Subcutaneous abdominal adipose tissue (tissue), 5 donors: ENCODE results near the gene FXR1.
A peak's percentile ranks its signal among the peaks of the same experiment; 100 is the strongest.

ENCODE experiments used
- H3K27ac ChIP-seq: one replicate; pipeline ENCODE4 v1.7.0; 2013; ENCODE audit warnings: low read depth, mild to moderate bottlenecking, inconsistent platforms, low read length, moderate library complexity
- H3K27me3 ChIP-seq, 5 donors: one replicate each; pipeline ENCODE4 v1.7.0; 2013; ENCODE audit warnings: low read length in 5 of 5, inconsistent platforms in 1 of 5; ENCODE audit not compliant: control insufficient read depth in 5 of 5, insufficient read depth in 4 of 5
- H3K36me3 ChIP-seq, 5 donors: one replicate each; pipeline ENCODE4 v1.7.0; 2013; ENCODE audit warnings: low read length in 5 of 5; ENCODE audit not compliant: control insufficient read depth in 5 of 5, insufficient read depth in 5 of 5
- H3K4me1 ChIP-seq, 5 donors: one replicate each; pipeline ENCODE4 v1.7.0; 2013; ENCODE audit warnings: low read length in 5 of 5, mild to moderate bottlenecking in 3 of 5, moderate library complexity in 1 of 5; ENCODE audit not compliant: control insufficient read depth in 5 of 5, insufficient read depth in 5 of 5
- H3K4me3 ChIP-seq, 5 donors: one replicate each; pipeline ENCODE4 v1.7.0; 2013; ENCODE audit warnings: low read length in 5 of 5, low read depth in 1 of 5
- H3K9ac ChIP-seq, 5 donors: one replicate each; pipeline ENCODE4 v1.7.0; 2013; ENCODE audit warnings: low read length in 5 of 5, mild to moderate bottlenecking in 4 of 5, moderate library complexity in 3 of 5
- H3K9me3 ChIP-seq, 5 donors: one replicate each; pipeline ENCODE4 v1.7.0; 2013; ENCODE audit warnings: low read length in 5 of 5; ENCODE audit not compliant: control insufficient read depth in 5 of 5
- donor health status: healthy.
- donor health status: healthy.
- donor health status: healthy.
- donor health status: healthy.
- donor health status: healthy.

The FXR1 gene

DNA sequence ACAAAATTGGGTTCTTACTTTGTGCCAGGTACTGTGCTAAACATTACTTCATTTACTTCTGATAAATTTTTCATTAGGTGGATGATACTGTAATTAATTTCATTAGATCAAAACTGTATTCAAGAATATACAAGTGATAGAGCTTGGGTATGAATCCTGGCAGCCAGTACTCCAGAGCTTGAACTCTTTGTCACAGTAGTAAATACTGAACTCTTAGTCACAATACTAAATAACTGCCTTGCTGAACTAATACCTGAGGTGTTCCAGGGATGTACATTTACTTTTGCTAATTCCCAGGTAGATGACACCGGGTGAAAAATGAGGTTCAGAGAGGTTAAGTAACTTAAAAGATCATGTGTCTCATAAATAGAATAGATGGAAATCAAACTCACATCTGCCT lies 20.3 kb downstream of the FXR1 start:
- peaks cover 0 to 4% (median 0%) of the 10 kb centered on the region in 5 donors for H3K4me1 ChIP-seq
- H3K4me3 ChIP-seq = no peak overlapping the region
- H3K9me3 ChIP-seq = no peaks in the 10 kb centered on the region
- no peak overlapping the region for H3K27ac ChIP-seq
- H3K36me3 ChIP-seq = peaks cover 3 to 16% (median 6%) of the 10 kb centered on the region in 5 donors
- no peak overlapping the region for H3K9ac ChIP-seq
- no peaks in the 10 kb centered on the region for H3K27me3 ChIP-seq

DNA sequence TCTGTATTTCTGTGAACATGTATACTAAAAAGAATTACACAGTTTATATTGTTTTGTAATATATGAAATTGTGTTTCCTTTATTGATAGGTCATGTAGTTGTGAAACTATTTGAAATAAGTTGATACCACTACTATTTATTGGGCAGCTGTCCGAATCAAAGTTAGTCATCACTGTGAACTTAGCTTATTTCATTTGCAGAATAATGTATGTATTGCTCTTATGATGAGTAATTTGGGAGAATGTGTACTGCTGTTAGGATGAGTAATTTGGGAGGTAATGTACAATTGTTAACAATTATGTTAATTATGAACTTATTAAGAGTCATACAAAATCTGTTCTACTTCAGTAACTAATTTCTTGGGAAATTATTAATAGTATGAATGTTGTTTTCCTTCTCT lies 22.2 kb downstream of the FXR1 start:
- no peak overlapping the region for H3K9ac ChIP-seq
- H3K4me1 ChIP-seq = peaks cover 0 to 4% (median 0%) of the 10 kb centered on the region in 5 donors
- H3K27ac ChIP-seq = no peak overlapping the region
- peaks cover 6 to 22% (median 9%) of the 10 kb centered on the region in 5 donors for H3K36me3 ChIP-seq
- no peaks in the 10 kb centered on the region for H3K9me3 ChIP-seq
- H3K27me3 ChIP-seq = no peaks in the 10 kb centered on the region
- no peak overlapping the region for H3K4me3 ChIP-seq

DNA sequence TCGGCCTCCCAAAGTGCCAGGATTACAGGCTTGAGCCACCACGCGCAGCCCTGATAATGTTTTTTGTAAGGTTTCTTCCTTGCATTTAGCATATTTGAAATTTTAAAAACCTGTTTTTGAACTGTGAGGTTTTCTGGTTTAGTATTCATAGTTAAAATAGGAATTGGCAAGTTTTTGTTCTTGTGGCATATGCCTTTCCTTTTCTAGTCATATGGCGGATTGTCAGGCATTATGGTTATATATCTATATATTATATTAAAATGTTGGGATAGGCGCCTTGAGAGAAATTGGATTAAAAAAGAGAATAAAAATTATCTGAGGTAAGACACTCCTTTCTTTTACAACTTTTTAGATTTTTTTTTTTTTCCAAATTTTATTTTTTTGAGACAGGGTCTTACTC lies 28.4 kb downstream of the FXR1 start:
- Histone ChIP-seq H3K4me1 (no peaks in the 10 kb centered on the region), H3K4me3 (no peak overlapping the region), H3K9me3 (no peaks in the 10 kb centered on the region), H3K27ac (no peak overlapping the region), H3K27me3 (no peaks in the 10 kb centered on the region), H3K9ac (no peak overlapping the region), H3K36me3 (peaks cover 7 to 42% (median 18%) of the 10 kb centered on the region in 5 donors)

DNA sequence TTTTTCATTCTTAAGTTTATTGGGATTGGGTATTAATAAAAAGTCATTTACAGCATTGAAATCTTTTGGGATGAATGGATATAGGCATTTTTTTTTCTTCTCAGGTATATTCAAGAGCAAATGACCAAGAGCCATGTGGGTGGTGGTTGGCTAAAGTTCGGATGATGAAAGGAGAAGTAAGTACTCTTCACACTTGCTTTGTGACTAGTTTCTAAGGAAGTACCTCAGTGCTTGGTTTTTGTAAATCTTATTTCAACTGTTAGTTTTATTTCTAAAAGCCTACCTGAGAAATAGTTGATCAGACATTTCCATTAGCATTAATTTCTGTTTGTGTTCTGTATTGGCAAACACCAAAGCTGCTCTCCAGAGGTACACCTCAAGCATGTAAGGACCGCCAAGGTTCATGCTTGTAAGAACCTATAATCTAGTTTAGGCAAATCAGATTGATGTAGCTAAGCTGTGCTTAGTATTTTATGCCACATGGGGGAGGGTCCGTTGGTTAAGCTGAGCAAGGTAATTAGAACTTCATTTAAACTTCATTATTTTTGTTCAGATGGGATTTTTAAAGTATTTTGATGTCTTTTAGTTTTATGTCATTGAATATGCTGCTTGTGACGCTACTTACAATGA lies 35.4 kb downstream of the FXR1 start:
- no peak overlapping the region for H3K4me3 ChIP-seq
- no peak overlapping the region for H3K9ac ChIP-seq
- H3K36me3 ChIP-seq = peaks cover 36 to 62% (median 40%) of the 10 kb centered on the region in 5 donors
- no peaks in the 10 kb centered on the region for H3K4me1 ChIP-seq
- H3K9me3 ChIP-seq = no peaks in the 10 kb centered on the region
- no peak overlapping the region for H3K27ac ChIP-seq
- no peaks in the 10 kb centered on the region for H3K27me3 ChIP-seq

DNA sequence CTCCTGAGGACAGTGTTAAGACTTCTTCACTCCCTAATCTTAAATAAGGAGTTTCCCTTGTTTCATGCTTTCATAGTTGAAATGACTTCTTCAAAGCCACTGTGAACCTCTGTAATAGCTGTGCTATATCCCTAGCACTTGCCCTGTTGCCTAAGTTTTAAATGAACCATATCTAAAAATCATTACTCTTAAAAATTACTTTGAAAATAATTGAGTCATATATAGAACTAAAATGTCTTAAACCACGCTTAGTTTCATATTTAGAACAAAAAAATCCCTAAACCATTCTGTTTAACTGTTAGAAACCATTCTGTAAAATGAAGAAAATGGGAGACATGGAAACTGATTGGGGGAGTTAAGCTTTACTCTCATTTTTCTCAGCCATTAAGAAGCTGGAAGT lies 47.2 kb downstream of the FXR1 start:
- no peak overlapping the region for H3K4me3 ChIP-seq
- H3K9ac ChIP-seq = peak overlapping the region in 1 of 5 donors; percentile 56
- no peaks in the 10 kb centered on the region for H3K27me3 ChIP-seq
- no peaks in the 10 kb centered on the region for H3K4me1 ChIP-seq
- H3K9me3 ChIP-seq = no peaks in the 10 kb centered on the region
- no peak overlapping the region for H3K27ac ChIP-seq
- peaks cover 56 to 74% (median 63%) of the 10 kb centered on the region in 5 donors for H3K36me3 ChIP-seq

DNA sequence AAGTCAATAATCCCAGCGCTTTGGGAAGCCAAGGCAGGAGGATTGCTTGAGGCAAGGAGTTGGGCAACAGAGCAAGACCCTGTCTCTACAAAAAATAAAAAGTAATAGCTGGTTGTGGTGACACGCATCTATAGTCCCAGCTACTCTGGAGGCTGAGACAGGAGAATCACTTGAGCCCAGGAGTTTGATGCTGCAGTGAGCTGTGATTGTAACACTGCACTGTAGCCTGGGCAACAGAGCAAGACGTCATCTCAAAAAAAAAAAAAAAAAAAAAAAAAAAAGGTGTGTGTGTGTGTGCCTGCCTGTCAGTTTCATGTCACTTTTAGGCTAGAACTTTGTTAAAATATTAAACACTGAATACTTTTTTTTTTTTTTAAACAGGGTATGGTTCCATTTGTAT lies 48.6 kb downstream of the FXR1 start:
- H3K4me3 ChIP-seq = no peak overlapping the region
- no peak overlapping the region for H3K9ac ChIP-seq
- peaks cover 51 to 82% (median 63%) of the 10 kb centered on the region in 5 donors for H3K36me3 ChIP-seq
- no peaks in the 10 kb centered on the region for H3K27me3 ChIP-seq
- H3K4me1 ChIP-seq = no peaks in the 10 kb centered on the region
- no peak overlapping the region for H3K27ac ChIP-seq
- H3K9me3 ChIP-seq = no peaks in the 10 kb centered on the region

DNA sequence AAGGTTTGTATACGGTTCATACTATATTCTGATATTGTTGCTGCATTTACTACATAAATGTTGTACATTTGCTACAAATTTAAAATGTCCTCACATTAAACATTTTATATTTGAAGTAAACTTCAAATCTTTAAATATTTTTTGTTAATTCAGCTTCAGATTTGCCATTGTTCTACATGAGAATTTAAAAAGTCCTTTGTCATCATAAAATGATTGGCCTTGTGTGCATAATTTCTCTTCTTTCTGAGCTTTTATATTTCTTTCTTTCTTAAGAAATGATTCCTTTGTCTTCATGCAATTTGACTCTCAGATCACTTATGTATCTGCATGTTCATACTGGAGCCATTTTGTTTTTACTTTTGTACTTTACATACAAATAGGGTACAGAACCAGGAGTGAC lies 49.1 kb downstream of the FXR1 start:
- Histone ChIP-seq H3K27ac (no peak overlapping the region), H3K9me3 (no peaks in the 10 kb centered on the region), H3K36me3 (peaks cover 47 to 77% (median 58%) of the 10 kb centered on the region in 5 donors), H3K9ac (no peak overlapping the region), H3K4me1 (no peaks in the 10 kb centered on the region), H3K27me3 (no peaks in the 10 kb centered on the region), H3K4me3 (no peak overlapping the region)

DNA sequence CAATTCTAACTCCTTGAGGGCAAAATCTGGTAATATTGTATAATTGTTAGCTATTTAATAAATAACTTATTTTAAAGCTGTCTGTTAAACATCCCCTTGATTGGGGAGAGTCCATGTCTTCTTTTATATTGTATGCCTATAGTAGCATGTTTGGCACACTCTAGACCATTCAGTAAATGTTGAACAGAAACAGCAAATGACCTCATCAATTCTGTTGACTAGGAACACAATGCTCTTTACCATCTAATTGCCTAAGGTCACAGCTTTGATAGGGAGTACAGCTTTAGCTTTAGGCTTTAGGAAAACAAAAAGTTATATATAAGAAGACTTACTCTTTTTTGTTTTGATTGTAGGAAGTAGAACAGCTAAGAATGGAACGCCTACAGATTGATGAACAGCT lies 50.1 kb downstream of the FXR1 start:
- H3K27ac ChIP-seq = no peak overlapping the region
- H3K4me1 ChIP-seq = no peaks in the 10 kb centered on the region
- peaks cover 45 to 72% (median 55%) of the 10 kb centered on the region in 5 donors for H3K36me3 ChIP-seq

DNA sequence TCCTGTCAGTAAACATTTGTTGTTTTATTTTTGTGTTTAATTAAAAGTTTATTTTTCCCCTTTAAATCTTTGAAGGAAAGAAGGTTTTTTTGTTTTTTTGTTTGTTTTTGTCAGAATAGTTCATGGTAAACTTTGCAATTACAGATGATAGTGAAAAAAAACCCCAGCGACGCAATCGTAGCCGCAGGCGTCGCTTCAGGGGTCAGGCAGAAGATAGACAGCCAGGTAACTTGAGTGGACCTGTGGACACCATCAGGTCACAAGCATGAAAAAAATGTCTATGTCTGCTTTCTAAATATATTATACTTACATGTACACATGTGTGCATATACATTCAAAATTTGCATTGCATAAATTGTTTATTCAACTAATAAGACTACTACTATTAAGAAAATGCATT lies 58.5 kb downstream of the FXR1 start:
- Histone ChIP-seq H3K27me3 (no peaks in the 10 kb centered on the region), H3K9ac (no peak overlapping the region), H3K9me3 (no peaks in the 10 kb centered on the region), H3K4me3 (no peak overlapping the region), H3K36me3 (peaks cover 40 to 61% (median 47%) of the 10 kb centered on the region in 5 donors), H3K27ac (no peak overlapping the region), H3K4me1 (no peaks in the 10 kb centered on the region)

More for the DNA sequence above, 50.1 kb downstream of the FXR1 start:
- Histone ChIP-seq H3K9me3 (no peaks in the 10 kb centered on the region), H3K9ac (no peak overlapping the region), H3K27me3 (no peaks in the 10 kb centered on the region), H3K4me3 (no peak overlapping the region)

DNA sequence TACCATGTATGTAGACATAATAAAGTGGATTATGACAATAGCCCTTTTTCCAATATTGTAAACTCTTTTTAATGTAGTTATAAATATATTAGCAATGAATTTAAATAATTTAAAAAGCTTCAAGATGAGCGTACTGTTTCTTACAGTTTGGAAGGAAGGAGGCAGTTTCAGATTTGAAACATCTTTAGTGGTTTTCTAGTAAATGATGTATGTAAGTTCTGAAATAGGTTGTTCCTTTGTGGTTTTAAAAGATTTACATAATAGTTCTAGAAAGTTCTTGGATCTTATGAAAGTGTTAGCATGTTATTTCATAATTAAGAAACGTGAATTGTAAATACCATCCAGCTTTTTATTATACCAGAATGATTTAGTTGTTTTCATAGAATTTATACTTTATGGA lies 61.1 kb downstream of the FXR1 start:
- no peaks in the 10 kb centered on the region for H3K9me3 ChIP-seq
- H3K36me3 ChIP-seq = peaks cover 36 to 62% (median 50%) of the 10 kb centered on the region in 5 donors
- no peaks in the 10 kb centered on the region for H3K27me3 ChIP-seq
- H3K4me3 ChIP-seq = no peak overlapping the region
- no peak overlapping the region for H3K9ac ChIP-seq
- H3K27ac ChIP-seq = no peak overlapping the region
- no peaks in the 10 kb centered on the region for H3K4me1 ChIP-seq
